Tibial nerve (tissue), 4 donors: ENCODE data around the gene RETREG3.
"Not testable (repeated sequence)": the region's sequence is repeated elsewhere in the genome, so short reads cannot be mapped to it uniquely, and the experiment has no call there.

Source experiments
- EP300 ChIP-seq, 2 donors: sonication (generic); formaldehyde crosslinking; IDR thresholded peaks; one replicate each; pipeline ENCODE4 v1.6.1; 2017; ENCODE audit warnings: antibody characterized with exemption in 2 of 2, mild to moderate bottlenecking in 1 of 2
- POLR2A ChIP-seq, 2 donors: fragments of 450-650 bp; IDR thresholded peaks; one replicate each; pipeline ENCODE4 v1.6.1; 2017; ENCODE audit warnings: antibody characterized with exemption in 2 of 2, mild to moderate bottlenecking in 2 of 2, moderate library complexity in 2 of 2
- TF ChIP-seq, protein P1 (sequence below), 5 experiments: fragments of 200-600 bp in 3 of 5; fragments of 450-650 bp in 2 of 5; sonication (generic) in 3 of 5; IDR thresholded peaks; one replicate each; pipeline ENCODE4 v1.5.1; 2016 to 2019; ENCODE audit warnings: antibody characterized with exemption in 5 of 5, mild to moderate bottlenecking in 3 of 5, moderate library complexity in 2 of 5

DNA sequence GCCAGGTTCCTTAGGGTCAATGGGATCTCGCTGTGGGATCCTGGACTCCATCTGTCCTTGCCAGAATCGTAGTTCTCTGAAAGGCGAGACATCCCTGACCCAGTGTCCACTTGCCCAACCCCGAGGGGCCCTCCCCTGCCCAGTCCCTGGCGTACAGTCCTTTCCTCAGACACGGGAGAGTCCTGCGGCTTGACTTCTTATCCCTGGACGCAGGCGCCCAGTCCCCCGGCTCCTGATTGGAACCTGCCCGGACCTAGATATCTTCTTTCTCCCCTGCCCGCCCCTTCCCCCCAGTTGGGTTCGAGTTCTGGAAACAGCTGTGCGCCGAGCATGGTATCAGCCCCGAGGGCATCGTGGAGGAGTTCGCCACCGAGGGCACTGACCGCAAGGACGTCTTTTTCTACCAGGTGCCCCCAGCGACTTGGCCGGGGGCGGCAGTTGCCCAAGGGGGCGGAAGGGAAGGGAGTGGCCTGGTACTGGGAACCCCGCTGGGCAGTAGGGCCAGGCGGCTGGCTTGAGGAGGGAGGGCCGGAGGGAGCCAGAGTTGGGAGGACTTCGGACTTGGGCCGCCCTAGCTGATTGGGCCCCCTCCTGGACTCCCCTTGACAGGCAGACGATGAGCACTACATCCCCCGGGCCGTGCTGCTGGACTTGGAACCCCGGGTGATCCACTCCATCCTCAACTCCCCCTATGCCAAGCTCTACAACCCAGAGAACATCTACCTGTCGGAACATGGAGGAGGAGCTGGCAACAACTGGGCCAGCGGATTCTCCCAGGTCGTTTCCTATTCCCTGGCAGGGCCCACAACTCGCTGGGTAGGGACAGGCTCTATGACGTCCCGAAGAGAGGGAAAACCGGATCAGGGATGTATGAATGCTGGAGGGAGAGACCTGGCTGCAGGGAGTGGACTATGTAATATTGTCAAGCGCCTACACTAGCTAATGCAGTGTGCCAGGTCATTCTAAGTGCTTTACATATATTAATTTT is 934 bp upstream of the RETREG3 start:
- TF ChIP-seq, protein P1, sequence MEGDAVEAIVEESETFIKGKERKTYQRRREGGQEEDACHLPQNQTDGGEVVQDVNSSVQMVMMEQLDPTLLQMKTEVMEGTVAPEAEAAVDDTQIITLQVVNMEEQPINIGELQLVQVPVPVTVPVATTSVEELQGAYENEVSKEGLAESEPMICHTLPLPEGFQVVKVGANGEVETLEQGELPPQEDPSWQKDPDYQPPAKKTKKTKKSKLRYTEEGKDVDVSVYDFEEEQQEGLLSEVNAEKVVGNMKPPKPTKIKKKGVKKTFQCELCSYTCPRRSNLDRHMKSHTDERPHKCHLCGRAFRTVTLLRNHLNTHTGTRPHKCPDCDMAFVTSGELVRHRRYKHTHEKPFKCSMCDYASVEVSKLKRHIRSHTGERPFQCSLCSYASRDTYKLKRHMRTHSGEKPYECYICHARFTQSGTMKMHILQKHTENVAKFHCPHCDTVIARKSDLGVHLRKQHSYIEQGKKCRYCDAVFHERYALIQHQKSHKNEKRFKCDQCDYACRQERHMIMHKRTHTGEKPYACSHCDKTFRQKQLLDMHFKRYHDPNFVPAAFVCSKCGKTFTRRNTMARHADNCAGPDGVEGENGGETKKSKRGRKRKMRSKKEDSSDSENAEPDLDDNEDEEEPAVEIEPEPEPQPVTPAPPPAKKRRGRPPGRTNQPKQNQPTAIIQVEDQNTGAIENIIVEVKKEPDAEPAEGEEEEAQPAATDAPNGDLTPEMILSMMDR (IDR thresholded peaks at IDR 0.05): not testable (repeated sequence)
- not testable (repeated sequence) for TF ChIP-seq POLR2A, EP300 (IDR thresholded peaks at IDR 0.05)
